H1 (cell line): ENCODE measurements around the gene IFNA13. TPM values are rescaled to one million over a fixed set of nuclear protein-coding genes. Genes with fewer than 3 reads are reported as not detected.

Experiments used
- BRCA1 ChIP-seq: IDR thresholded peaks from 2 replicates; pipeline ENCODE4 v1.6.1; 2012; ENCODE audit warnings: low read depth, low read length, improper control_type of control experiment
- JUN ChIP-seq: IDR thresholded peaks from 2 replicates; pipeline ENCODE4 v1.6.1; 2011; ENCODE audit warnings: low read depth, mild to moderate bottlenecking, improper control_type of control experiment, low read length
- RFX5 ChIP-seq: IDR thresholded peaks from 2 replicates; pipeline ENCODE4 v1.6.1; 2011; ENCODE audit warnings: low read depth, low read length, improper control_type of control experiment, borderline replicate concordance
- SRF ChIP-seq: IDR thresholded peaks from 2 replicates; pipeline ENCODE4 v1.6.1; 2011; ENCODE audit warnings: mild to moderate bottlenecking, low read depth, low read length, moderate library complexity
- polyA plus RNA-seq, 7 experiments: library from polyadenylated mRNA; depleted of rRNA in 3 of 7; stranded (reverse) in 5 of 7; unstranded in 2 of 7; fragments of >200 nt in 5 of 7; fragments of 200-250 nt in 2 of 7; gene quantifications; 1 replicate in 5 of 7; 2 replicates in 1 of 7; 4 replicates in 1 of 7; pipeline versions ENCODE4 v1.2.1 to v1.2.3, GENCODE V29; 2011 to 2013; ENCODE audit warnings: missing spikeins in 2 of 7, mixed read lengths in 2 of 7
- total RNA-seq: library from RNA; stranded (reverse); fragmentation: NEBNext Ultra II Directional; extraction: Animal tissue kit (Norgen Biotek cat#: 25700); gene quantifications from 2 replicates; pipeline ENCODE4 v1.2.1, GENCODE V29; 2021

Gene IFNA13
- total and polyA plus RNA-seq, 2 of the 8 experiments (the other 6 are each of a cell fraction or from before 2014, with no cell fraction given): not detected

DNA sequence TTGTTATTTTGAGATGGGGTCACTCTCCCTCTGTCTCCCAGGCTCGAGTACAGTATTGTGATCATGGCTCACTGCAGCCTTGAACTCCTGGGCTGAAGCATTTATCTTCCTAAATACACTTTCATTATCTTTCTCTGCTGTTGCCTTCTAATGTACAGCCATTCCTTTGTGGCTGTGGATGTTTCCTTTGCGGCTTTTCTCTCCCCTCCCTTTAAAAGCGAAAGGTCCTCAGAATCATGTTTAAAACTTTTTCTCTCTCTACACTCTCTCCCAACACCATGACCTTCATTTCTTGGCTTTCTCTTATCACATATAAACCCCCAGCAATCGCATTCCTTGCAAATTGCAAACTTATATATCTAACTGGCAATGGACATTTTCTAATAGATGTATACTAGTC, 15.8 kb upstream of the IFNA13 start (continued):
- TF ChIP-seq RFX5: no peak
- no peak for TF ChIP-seq BRCA1
- no peak for TF ChIP-seq JUN
- TF ChIP-seq SRF: no peak
